GM19463 (cell line): ENCODE results near the gene KIAA1614.

Experiments used
- ATAC-seq: cut with Tn5 transposase; IDR thresholded peaks from one replicate; pipeline ENCODE4 v1.9.1; 2021; ENCODE audit warnings: mild to moderate bottlenecking, moderate library complexity; ENCODE audit not compliant: unreplicated experiment

Gene KIAA1614

DNA sequence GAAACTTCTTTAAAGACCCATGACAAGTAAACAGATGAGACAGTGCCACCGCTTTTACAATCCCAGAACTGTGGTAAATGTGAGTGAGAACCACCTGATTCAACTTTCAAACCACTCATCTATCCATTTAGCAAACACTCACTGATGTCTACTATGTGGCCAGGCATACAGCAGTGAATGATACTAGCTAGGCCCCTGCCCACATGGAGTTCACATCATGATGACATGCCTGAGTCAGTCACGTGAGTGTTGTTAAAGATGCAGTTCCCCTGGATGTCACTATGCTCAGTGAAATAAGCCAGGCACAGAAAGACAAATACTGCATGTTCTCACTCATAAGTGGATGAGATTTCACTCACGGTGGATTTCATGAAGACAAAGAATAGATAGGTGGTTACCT, 81.6 kb downstream of the KIAA1614 start:
- no peak for ATAC-seq

DNA sequence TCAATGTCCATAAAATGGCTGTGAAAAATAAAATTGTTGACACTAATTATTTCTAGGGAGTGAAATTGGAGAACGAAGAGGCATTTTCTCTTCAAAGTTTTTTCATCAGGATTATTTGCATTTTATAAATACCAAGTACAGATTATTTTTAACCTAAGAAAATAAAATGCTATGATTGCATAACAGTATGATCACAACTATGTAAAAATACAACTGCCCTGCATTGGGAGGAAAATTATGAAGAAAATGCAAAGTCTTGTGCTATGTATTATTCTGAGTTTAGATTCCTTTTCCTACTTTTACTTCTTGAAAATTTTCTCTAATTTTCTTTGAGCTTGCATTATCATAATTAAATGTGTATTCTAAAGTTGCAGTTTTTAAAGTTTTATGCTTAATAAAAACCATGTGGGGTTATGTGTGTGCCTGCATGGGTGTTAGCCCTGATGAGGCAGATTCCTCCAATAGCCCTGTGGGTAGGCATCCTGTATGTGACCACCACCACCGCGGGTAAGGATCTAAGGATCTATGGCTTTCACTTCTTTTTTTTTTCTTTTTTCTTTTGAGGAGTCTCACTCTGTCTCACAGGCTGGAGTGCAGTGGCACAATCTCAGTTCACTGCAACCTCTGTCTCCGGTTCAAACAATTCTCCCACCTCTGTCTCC, 85.3 kb downstream of the KIAA1614 start:
- no peak for ATAC-seq
